PFSK-1 (cell line): ENCODE data around the gene PABPC3.

Experiments used
- FOXP2 ChIP-seq: optimal IDR thresholded peaks from 2 replicates; pipeline ENCODE3; 2011; ENCODE audit warnings: borderline replicate concordance, control low read depth, inconsistent platforms; ENCODE audit not compliant: insufficient read depth; ENCODE audit errors: extremely low read length, extremely low read depth
- POLR2AphosphoS5 ChIP-seq: IDR thresholded peaks from 2 replicates; pipeline ENCODE4 v1.6.1; 2012; ENCODE audit warnings: low read depth, mild to moderate bottlenecking, control low read depth, low read length, moderate library complexity
- SIN3A ChIP-seq: IDR thresholded peaks from 2 replicates; pipeline ENCODE4 v1.6.1; 2012; ENCODE audit warnings: mild to moderate bottlenecking, low read length, moderate library complexity, borderline replicate concordance; ENCODE audit not compliant: insufficient read depth
- TAF1 ChIP-seq: IDR thresholded peaks from 2 replicates; pipeline ENCODE4 v1.6.1; 2012; ENCODE audit warnings: low read length, control low read depth, borderline replicate concordance; ENCODE audit not compliant: insufficient read depth
- TF ChIP-seq, protein P1 (sequence below), 2 experiments: IDR thresholded peaks; 2 replicates each; pipeline versions ENCODE4 v1.6.1 to v1.8.0; 2011 to 2012; ENCODE audit warnings: low read depth in 2 of 2, low read length in 2 of 2, control low read depth in 1 of 2, inconsistent platforms in 1 of 2, mild to moderate bottlenecking in 1 of 2, moderate library complexity in 1 of 2; ENCODE audit not compliant: insufficient read depth in 1 of 2

PABPC3 gene

GRCh38 chr13:25143706-25144105, 47.8 kb downstream of the PABPC3 start:
- TF ChIP-seq TAF1, result no peak
- no peak for TF ChIP-seq FOXP2
- TF ChIP-seq SIN3A, result no peak
- TF ChIP-seq, protein P1, sequence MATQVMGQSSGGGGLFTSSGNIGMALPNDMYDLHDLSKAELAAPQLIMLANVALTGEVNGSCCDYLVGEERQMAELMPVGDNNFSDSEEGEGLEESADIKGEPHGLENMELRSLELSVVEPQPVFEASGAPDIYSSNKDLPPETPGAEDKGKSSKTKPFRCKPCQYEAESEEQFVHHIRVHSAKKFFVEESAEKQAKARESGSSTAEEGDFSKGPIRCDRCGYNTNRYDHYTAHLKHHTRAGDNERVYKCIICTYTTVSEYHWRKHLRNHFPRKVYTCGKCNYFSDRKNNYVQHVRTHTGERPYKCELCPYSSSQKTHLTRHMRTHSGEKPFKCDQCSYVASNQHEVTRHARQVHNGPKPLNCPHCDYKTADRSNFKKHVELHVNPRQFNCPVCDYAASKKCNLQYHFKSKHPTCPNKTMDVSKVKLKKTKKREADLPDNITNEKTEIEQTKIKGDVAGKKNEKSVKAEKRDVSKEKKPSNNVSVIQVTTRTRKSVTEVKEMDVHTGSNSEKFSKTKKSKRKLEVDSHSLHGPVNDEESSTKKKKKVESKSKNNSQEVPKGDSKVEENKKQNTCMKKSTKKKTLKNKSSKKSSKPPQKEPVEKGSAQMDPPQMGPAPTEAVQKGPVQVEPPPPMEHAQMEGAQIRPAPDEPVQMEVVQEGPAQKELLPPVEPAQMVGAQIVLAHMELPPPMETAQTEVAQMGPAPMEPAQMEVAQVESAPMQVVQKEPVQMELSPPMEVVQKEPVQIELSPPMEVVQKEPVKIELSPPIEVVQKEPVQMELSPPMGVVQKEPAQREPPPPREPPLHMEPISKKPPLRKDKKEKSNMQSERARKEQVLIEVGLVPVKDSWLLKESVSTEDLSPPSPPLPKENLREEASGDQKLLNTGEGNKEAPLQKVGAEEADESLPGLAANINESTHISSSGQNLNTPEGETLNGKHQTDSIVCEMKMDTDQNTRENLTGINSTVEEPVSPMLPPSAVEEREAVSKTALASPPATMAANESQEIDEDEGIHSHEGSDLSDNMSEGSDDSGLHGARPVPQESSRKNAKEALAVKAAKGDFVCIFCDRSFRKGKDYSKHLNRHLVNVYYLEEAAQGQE (IDR thresholded peaks at IDR 0.05; ENCODE audit: insufficient read depth in 1 of 2, low read depth in 2 of 2, low read length in 2 of 2), result no peak
- no peak for TF ChIP-seq POLR2AphosphoS5

GRCh38 chr13:25147638-25148401, 51.9 kb downstream of the PABPC3 start:
- TF ChIP-seq TAF1, result no peak
- no peak for TF ChIP-seq POLR2AphosphoS5
- TF ChIP-seq SIN3A, result no peak
- no peak for TF ChIP-seq FOXP2
- TF ChIP-seq, protein P1 (IDR thresholded peaks at IDR 0.05; ENCODE audit: insufficient read depth in 1 of 2, low read depth in 2 of 2, low read length in 2 of 2), result no peak

DNA sequence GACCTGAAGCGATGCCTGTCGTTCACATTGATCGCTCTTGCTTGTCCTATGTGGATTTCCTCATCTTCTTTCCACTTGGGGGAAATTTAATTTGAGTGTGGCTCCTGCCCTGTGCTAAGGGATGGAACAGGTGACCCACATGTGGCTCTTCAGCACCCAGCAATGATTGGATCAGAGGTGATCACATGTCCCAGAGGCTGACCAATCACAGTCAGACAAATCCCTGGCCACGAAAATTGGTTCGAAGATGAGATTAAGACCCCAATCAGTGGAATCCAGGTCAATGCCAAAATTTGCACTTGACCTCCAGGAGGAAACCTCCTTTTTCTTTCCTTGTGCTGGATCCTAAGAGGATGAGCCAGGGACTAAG, 52.5 kb downstream of the PABPC3 start:
- no peak for TF ChIP-seq TAF1
- TF ChIP-seq SIN3A, result no peak
- TF ChIP-seq, protein P1 (IDR thresholded peaks at IDR 0.05; ENCODE audit: insufficient read depth in 1 of 2, low read depth in 2 of 2, low read length in 2 of 2), result no peak
- no peak for TF ChIP-seq FOXP2
- TF ChIP-seq POLR2AphosphoS5, result no peak
